Sigmoid colon (tissue), 4 donors: ENCODE measurements around the gene CIC.

ENCODE experiments used
- EP300 ChIP-seq, 4 donors: sonication (generic); formaldehyde crosslinking; IDR thresholded peaks; one replicate each; pipeline ENCODE4 v1.6.1; 2017; ENCODE audit warnings: antibody characterized with exemption in 4 of 4
- POLR2A ChIP-seq, 2 donors: fragments of 450-650 bp; IDR thresholded peaks; one replicate each; pipeline ENCODE4 v1.6.1; 2016; ENCODE audit warnings: antibody characterized with exemption in 2 of 2, mild to moderate bottlenecking in 2 of 2, moderate library complexity in 2 of 2
- POLR2AphosphoS5 ChIP-seq, 4 donors: sonication (generic); formaldehyde crosslinking; IDR thresholded peaks; one replicate each; pipeline ENCODE4 v1.6.1; 2017; ENCODE audit warnings: antibody characterized with exemption in 4 of 4
- TF ChIP-seq, protein P1 (sequence below), 4 experiments: fragments of 450-650 bp in 3 of 4; fragments of 200-600 bp in 1 of 4; IDR thresholded peaks; one replicate each; pipeline ENCODE4 v1.5.1; 2016 to 2019; ENCODE audit warnings: antibody characterized with exemption in 4 of 4, mild to moderate bottlenecking in 3 of 4, moderate library complexity in 2 of 4

DNA sequence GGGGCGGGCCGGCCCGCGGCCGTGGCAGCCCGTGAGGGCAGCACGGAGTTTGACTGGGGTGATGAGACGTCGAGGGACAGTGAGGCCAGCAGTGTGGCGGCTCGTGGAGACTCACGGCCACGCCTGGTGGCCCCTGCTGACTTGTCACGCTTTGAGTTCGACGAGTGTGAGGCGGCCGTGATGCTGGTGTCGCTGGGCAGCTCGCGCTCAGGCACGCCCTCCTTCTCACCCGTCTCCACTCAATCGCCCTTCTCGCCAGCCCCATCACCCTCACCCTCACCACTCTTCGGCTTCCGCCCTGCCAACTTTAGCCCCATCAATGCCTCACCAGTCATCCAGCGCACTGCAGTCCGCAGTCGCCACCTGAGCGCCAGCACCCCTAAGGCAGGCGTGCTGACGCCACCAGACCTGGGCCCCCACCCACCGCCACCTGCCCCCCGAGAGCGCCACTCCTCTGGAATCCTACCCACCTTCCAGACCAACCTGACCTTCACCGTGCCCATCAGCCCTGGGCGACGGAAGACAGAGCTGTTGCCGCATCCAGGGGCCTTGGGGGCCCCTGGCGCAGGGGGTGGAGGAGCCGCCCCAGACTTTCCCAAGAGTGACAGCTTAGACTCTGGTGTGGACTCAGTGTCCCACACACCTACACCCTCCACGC is 4.5 kb downstream of the CIC start:
- TF ChIP-seq POLR2AphosphoS5 (IDR thresholded peaks at IDR 0.05) (no peak), EP300 (IDR thresholded peaks at IDR 0.05) (no peak), POLR2A (IDR thresholded peaks at IDR 0.05) (no peak)
- TF ChIP-seq, protein P1, sequence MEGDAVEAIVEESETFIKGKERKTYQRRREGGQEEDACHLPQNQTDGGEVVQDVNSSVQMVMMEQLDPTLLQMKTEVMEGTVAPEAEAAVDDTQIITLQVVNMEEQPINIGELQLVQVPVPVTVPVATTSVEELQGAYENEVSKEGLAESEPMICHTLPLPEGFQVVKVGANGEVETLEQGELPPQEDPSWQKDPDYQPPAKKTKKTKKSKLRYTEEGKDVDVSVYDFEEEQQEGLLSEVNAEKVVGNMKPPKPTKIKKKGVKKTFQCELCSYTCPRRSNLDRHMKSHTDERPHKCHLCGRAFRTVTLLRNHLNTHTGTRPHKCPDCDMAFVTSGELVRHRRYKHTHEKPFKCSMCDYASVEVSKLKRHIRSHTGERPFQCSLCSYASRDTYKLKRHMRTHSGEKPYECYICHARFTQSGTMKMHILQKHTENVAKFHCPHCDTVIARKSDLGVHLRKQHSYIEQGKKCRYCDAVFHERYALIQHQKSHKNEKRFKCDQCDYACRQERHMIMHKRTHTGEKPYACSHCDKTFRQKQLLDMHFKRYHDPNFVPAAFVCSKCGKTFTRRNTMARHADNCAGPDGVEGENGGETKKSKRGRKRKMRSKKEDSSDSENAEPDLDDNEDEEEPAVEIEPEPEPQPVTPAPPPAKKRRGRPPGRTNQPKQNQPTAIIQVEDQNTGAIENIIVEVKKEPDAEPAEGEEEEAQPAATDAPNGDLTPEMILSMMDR (IDR thresholded peaks at IDR 0.05), result no peak
